LNCaP clone FGC (cell line): ENCODE results near the gene THBS4.
"Not testable (repeated sequence)": the region's sequence is repeated elsewhere in the genome, so short reads cannot be mapped to it uniquely, and the experiment has no call there.

Experiments
- DNase-seq: peaks from one replicate; pipeline ENCODE4 v3.0.0-alpha.2; 2011; ENCODE audit warnings: low read depth
- H3K4me3 ChIP-seq: 2 replicates; pipeline ENCODE4 v1.5.1; 2011; ENCODE audit warnings: mild to moderate bottlenecking, low read depth, low read length, control low read depth
- TF ChIP-seq, protein P1 (sequence below): IDR thresholded peaks from 2 replicates; pipeline ENCODE4 v1.5.1; 2012; ENCODE audit warnings: mild to moderate bottlenecking; ENCODE audit not compliant: control insufficient read depth, insufficient read depth; ENCODE audit errors: extremely low read depth

THBS4 gene

GRCh38 chr5:80097451-80097850 is 62.3 kb downstream of the THBS4 start:
- no peak for DNase-seq
- TF ChIP-seq, protein P1, sequence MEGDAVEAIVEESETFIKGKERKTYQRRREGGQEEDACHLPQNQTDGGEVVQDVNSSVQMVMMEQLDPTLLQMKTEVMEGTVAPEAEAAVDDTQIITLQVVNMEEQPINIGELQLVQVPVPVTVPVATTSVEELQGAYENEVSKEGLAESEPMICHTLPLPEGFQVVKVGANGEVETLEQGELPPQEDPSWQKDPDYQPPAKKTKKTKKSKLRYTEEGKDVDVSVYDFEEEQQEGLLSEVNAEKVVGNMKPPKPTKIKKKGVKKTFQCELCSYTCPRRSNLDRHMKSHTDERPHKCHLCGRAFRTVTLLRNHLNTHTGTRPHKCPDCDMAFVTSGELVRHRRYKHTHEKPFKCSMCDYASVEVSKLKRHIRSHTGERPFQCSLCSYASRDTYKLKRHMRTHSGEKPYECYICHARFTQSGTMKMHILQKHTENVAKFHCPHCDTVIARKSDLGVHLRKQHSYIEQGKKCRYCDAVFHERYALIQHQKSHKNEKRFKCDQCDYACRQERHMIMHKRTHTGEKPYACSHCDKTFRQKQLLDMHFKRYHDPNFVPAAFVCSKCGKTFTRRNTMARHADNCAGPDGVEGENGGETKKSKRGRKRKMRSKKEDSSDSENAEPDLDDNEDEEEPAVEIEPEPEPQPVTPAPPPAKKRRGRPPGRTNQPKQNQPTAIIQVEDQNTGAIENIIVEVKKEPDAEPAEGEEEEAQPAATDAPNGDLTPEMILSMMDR: no peak

GRCh38 chr5:80101993-80102392 is 66.8 kb downstream of the THBS4 start:
- TF ChIP-seq, protein P1: no peak
- no peak overlapping the region for H3K4me3 ChIP-seq
- DNase-seq: no peak

More at GRCh38 chr5:80097451-80097850, 62.3 kb downstream of the THBS4 start:
- no peak overlapping the region for H3K4me3 ChIP-seq

GRCh38 chr5:80103371-80103770 is 68.2 kb downstream of the THBS4 start:
- DNase-seq: no peak
- TF ChIP-seq, protein P1: no peak
- H3K4me3 ChIP-seq: no peak overlapping the region

DNA sequence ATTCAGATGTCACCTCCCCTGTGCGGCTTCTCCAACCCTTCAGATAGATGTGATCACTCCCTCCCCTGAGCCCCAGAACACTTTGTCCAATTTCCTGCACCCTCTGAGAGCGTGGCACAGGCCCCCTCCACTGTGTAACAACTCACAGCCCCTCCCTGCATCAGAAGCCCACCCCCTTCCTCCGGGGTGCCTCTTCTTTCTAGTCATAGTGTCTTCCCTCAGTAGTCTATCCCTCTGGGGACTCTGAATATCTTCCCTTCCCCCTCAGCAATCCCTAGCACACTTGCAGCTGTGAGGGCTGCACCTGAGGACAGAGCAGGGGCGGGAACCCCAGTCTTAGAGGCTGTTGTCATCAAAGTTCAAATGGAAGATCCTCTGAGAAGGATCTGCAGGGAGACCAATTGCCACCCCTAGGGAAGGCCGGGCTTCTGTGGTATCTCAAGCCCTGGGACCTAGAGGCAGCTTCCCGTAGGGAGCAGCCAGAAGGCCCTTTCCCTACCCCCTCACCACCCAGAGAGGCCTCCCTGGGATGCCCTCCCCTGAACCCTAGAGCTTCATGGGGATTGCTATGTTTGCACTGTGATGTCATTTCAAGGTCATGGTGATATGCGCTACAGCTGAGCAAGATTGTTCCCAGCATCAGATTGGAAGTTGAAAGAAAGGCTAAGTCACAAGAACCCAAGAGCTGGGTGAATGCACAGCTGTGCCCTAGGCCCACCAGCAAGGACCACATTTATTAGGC is 70.7 kb downstream of the THBS4 start:
- TF ChIP-seq, protein P1: no peak
- DNase-seq: no peak
- no peak overlapping the region for H3K4me3 ChIP-seq

- TF ChIP-seq, protein P1: no peak
- DNase-seq: no peak
- H3K4me3 ChIP-seq: no peak overlapping the region
These were observed 71.8 kb downstream of the THBS4 start for GRCh38 chr5:80106916-80107315.

DNA sequence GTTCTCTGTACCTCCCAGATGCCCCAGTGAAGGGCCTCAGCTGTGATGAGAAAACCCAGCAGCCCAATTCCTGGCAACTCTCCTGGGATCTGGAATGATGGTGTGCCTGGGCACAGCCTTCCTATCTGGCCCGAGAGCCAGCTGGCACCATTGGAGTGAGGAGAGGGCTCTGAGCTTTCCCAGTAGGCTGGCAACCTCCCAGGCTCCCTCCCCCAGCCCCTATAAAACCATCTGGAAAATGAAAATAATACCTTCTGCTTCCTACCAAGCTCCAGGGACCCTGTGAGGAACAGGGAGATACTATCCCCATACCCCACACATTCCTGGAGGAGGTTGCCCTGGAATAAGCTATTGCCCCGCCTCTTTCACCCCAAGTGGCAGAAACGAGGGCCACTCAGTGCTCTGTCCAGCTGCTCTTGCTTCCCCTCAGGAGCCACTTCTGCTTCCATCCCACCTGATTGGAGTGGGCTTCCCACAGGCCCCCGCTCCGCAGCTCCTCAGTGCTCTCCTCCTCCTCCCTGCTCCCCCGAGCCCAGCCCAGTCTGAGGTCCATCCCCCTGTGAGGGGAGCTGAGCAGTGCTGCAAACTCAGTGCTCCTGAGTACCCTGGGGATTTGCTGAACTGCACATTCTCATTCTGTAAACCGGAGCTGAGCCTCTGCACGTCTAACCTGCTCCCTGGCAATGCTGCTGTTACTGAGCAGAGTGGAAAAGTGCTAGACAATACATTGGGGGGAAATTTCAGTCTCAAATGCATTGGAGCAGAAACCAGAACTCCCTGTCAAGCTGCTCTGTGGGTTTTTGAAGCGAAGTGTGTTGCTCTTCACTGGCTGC is 74.7 kb downstream of the THBS4 start:
- DNase-seq: no peak
- no peak overlapping the region for H3K4me3 ChIP-seq
- TF ChIP-seq, protein P1: no peak

- not testable (repeated sequence) for H3K4me3 ChIP-seq, DNase-seq
These were observed 76.3 kb downstream of the THBS4 start for GRCh38 chr5:80111376-80111990.
